HL-60 (cell line): ENCODE results near the gene TNRC6C.

ENCODE experiments used
- CTCF ChIP-seq: IDR thresholded peaks from one replicate; pipeline ENCODE4 v1.5.1; 2011; ENCODE audit warnings: low read length, control low read depth, inconsistent platforms; ENCODE audit not compliant: insufficient read depth
- SPI1 ChIP-seq: IDR thresholded peaks from 2 replicates; pipeline ENCODE4 v1.6.1; 2012; ENCODE audit warnings: low read depth, mild to moderate bottlenecking, borderline replicate concordance

- TF ChIP-seq CTCF (no peak), SPI1 (no peak)
These were observed 6.1 kb upstream of the TNRC6C start for GRCh38 chr17:77952368-77952767.
